Fibroblast of mammary gland (primary cell): ENCODE data around the gene DAO.
"Not testable (repeated sequence)": the region's sequence is repeated elsewhere in the genome, so short reads cannot be mapped to it uniquely, and the experiment has no call there.

ENCODE experiments used
- DNase-seq: peaks from one replicate; pipeline ENCODE4 v3.0.0-alpha.2; 2010; ENCODE audit warnings: low read depth
- H3K4me3 ChIP-seq: 2 replicates; pipeline ENCODE4 v1.5.1; 2011; ENCODE audit warnings: low read depth, mild to moderate bottlenecking, low read length, moderate library complexity; ENCODE audit not compliant: control insufficient read depth
- CTCF ChIP-seq: conservative IDR thresholded peaks from 2 replicates; pipeline ENCODE4 v1.5.1; 2011; ENCODE audit warnings: low read depth, low read length, inconsistent platforms; ENCODE audit not compliant: control insufficient read depth, insufficient read depth

The DAO gene

GRCh38 chr12:108855284-108856169 lies 24.4 kb upstream of the DAO start:
- TF ChIP-seq CTCF = no peak
- peak; percentile 38 for DNase-seq
- peak overlapping the region; percentile 99 for H3K4me3 ChIP-seq

- no peak for DNase-seq
- peak overlapping the region; percentile 99 for H3K4me3 ChIP-seq
- TF ChIP-seq CTCF = no peak
Measured at GRCh38 chr12:108856170-108856427, 23.8 kb upstream of the DAO start.

GRCh38 chr12:108856428-108857157 lies 23.3 kb upstream of the DAO start:
- no peak for TF ChIP-seq CTCF
- peak; percentile 78 for DNase-seq
- peak overlapping the region; percentile 99 for H3K4me3 ChIP-seq

- no peak for DNase-seq
- TF ChIP-seq CTCF = no peak
- peak overlapping the region; percentile 99 for H3K4me3 ChIP-seq
Measured at GRCh38 chr12:108857158-108857407, 22.8 kb upstream of the DAO start.

GRCh38 chr12:108858311-108859074 lies 21.4 kb upstream of the DAO start:
- no peak for TF ChIP-seq CTCF
- no peak for DNase-seq
- H3K4me3 ChIP-seq = peak overlapping the region; percentile 39

GRCh38 chr12:108859141-108859922 lies 20.6 kb upstream of the DAO start:
- H3K4me3 ChIP-seq, DNase-seq: not testable (repeated sequence)
